GM12873 (cell line): ENCODE measurements around the gene ALKBH8.

Source experiments
- CTCF ChIP-seq: IDR thresholded peaks from 2 replicates; pipeline ENCODE4 v1.5.1; 2012; ENCODE audit warnings: low read depth, mild to moderate bottlenecking, moderate library complexity, low read length, control low read depth; ENCODE audit not compliant: insufficient read depth; ENCODE audit errors: missing control alignments

ALKBH8 gene

GRCh38 chr11:107493117-107493516 lies 72.4 kb downstream of the ALKBH8 start:
- no peak for TF ChIP-seq CTCF

GRCh38 chr11:107490836-107491235 lies 74.7 kb downstream of the ALKBH8 start:
- no peak for TF ChIP-seq CTCF

DNA sequence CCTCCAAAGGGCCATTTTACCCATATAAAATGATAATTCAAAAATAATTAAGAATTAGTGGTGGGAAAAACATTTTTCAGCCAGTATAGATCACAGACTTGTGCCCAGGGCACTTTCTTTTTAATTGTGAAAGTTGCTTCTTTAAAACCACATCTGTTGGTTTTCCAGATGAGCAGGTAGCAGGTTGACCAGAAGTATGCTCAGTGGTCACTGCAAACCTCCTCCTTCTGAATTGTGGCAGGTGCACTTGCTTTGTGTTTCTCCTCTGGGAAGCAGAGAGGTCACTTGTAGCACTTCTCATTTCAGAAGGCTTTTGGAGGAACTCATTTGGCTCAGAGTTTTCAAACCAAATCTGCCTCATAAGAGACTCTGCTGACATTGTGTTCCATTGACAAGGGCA lies 83.3 kb downstream of the ALKBH8 start:
- no peak for TF ChIP-seq CTCF

- no peak for TF ChIP-seq CTCF
Observed at GRCh38 chr11:107478922-107479321, 86.6 kb downstream of the ALKBH8 start.

DNA sequence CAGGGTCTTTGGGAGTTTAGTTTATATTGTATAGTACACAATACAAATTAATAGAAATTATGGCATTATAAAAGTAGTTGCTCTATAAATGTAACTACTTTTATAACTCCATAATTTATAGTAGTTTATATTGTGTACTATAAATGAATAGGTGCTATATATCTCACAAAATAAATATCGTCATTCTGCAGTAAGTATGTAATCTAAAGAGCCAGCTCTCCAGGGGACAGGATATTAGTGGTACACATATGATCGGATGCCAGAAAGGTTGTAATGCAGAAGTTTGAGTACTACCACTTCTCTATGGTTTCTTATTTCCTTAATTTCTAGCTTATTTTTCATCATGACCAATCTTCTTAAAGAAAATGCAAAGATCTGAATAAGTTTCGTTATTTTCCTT lies 87.7 kb downstream of the ALKBH8 start:
- TF ChIP-seq CTCF, result no peak

DNA sequence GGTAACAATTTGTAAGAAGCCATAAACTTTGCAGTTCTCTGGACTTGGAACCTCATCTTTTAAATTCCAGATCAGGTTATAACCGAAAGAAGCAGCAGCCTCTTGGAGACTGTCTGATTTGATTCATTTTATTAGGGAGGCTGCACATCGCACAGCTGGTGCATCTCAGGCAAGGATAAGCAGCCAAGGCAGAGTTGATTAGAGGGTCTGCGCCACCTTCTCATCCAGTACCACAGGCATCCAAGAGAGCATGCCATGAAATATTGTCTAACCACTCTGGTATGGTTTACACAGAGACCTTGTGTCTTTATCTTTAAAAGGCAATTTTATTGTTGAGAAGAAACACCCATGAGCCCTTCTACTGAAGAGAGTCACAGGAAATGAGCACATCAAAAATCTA lies 91.7 kb downstream of the ALKBH8 start:
- TF ChIP-seq CTCF, result no peak

GRCh38 chr11:107472966-107473365 lies 92.6 kb downstream of the ALKBH8 start:
- no peak for TF ChIP-seq CTCF

- no peak for TF ChIP-seq CTCF
Observed at GRCh38 chr11:107468596-107468995, 96.9 kb downstream of the ALKBH8 start.
